Effector CD4-positive, alpha-beta T cell (primary cell): ENCODE measurements around the gene ZCCHC17.
"Not testable (repeated sequence)": the region's sequence is repeated elsewhere in the genome, so short reads cannot be mapped to it uniquely, and the experiment has no call there.

Experiments
- DNase-seq: peaks from one replicate; pipeline ENCODE4 v3.0.0-alpha.2; 2020

Gene ZCCHC17

DNA sequence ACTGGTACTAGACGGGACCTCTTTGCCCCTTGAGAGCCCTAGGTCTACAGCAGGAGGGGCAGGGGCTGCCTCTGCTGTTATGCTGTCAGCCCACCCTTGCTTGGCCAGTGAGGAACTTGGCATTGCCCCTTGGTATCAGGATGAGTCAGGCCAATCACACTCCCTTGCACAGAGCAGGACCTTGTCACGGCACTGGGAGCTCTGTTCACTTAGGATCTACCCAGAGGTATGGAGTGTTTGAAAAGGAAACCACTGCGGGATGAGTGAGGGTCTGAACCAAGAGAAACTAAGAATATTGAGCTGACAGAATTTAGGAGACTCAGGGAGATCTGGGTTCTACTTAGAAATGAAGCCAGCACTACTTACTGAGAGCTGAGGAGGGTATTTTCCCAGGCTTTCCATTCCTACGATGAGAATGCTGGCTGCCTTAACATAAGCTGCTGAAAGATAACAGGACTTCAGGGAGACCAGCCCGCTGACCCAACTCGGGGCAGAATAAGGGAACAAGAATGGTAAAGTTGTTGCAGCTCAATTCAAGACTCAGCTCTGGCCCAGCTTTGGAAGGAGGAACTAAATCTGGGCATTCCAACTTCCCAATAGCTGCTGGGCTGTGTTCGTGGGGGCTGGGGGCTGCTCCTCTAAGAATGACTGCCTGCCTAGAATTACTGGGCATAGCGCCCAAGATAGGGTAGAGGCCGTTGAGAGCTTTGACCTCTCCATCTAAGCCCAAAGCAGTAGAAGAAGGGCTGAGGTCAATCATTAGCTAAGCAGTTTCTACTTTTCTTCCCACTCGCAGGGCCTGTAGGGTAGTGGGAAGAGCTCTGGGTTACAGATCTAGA, 74.5 kb downstream of the ZCCHC17 start:
- DNase-seq: no peak

DNA sequence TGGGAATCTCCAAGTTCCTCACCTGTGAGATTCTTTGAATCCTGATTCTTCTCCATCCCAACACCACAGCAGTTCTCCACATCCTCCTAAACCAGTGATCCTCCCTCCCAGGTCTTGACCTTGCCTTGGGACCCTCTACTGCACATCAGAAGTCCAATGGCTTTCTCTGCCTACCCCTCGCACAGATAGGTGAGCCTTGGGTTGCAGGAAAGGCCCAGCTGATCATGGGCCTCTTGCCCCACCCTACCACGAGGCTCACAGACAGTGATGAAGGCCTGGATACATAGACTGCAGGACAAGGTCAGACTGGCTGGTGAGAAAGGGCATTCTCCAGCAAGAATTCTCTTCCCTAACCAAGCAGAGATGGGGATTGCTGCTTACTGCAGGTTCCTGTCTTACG, 75.2 kb downstream of the ZCCHC17 start:
- no peak for DNase-seq

DNA sequence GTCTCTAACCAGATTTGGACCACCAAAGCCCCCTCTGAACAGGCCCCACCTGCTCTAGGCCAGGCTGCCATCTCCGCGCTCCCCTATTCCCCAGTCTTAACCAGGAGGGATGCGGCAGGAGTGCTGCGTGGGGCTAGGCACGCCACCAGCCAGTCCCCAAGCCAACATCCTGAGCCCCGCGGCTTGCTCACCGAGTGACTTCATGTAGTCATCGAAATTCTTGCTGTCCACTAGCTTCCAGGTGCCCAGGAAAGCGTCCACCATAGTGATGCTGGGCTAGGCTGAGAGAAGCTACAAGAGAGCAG, 75.9 kb downstream of the ZCCHC17 start:
- DNase-seq: no peak

DNA sequence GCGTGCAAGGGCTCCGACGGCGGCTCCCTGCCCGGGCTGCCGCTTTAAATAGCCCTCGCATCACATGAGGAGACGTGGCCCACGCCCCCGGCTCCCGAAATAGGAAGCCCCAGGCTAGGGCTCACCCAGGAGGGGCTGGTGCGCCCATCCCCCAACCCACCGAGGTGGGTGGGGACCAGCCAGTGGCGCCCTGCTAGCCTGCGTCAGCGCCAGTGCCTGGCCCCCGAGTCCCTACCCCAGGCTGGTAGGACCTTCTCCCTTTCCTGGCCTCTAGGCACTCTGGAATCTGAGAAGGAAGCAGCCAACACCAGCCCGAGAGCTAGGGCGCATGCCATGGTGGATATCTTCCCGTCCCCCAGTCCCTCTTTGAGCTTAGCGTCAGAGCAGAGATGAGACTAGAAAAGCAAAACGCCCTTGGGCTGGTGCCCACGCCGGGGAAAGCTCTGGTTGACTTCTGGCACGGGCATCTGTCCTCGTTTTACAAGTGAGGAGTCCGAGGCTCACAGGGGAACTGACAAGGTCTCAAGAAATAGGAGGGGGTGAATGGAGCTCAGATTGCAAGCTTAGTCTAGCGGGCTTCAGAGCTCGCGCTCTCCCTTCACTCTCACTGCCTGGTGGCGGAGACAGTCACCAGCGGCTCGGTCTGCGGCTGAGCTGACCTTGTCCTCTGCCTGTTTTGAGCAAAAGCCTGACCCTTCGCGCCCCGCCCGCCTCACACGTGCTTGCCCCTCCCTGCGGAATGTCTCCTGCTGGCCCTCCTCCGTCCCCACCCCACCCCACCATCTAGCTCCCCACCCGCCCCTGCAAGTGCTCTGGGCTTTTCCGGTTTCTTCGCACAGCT, 76.4 kb downstream of the ZCCHC17 start, which contains the start of gene FABP3:
FABP3 (minus strand) TSS at position 21 of the 841 bp plus-strand sequence. CDS start 62 bp downstream, outside the sequence.
- DNase-seq: no peak

DNA sequence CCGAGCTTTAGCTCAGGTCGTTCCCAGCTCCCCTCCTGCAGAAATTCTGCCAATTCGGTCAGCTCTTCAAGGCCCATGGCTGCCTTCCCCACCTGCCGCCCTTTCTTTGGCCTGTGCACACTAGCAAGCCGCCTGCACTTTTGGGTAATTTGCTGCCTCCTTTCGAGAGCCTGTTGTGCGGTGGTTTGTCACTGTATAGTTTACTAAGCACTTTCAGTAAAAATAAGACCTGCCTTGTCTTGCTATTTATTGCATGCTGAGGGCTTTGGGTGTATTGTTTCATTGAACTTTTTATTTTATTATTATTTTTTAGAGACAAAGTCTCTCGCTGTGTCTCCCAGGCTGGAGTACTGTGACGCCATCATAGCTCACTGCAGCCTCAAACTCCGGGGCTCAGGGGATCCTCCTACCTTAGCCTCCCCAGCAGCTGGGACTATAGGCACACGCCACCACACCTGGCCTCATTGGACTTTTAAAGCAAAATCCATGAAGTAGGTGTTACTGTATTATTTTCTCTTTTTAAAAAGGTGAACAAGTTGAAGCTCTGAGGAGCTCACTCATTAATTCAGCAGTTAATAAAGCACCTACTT, 77.2 kb downstream of the ZCCHC17 start:
- no peak for DNase-seq

DNA sequence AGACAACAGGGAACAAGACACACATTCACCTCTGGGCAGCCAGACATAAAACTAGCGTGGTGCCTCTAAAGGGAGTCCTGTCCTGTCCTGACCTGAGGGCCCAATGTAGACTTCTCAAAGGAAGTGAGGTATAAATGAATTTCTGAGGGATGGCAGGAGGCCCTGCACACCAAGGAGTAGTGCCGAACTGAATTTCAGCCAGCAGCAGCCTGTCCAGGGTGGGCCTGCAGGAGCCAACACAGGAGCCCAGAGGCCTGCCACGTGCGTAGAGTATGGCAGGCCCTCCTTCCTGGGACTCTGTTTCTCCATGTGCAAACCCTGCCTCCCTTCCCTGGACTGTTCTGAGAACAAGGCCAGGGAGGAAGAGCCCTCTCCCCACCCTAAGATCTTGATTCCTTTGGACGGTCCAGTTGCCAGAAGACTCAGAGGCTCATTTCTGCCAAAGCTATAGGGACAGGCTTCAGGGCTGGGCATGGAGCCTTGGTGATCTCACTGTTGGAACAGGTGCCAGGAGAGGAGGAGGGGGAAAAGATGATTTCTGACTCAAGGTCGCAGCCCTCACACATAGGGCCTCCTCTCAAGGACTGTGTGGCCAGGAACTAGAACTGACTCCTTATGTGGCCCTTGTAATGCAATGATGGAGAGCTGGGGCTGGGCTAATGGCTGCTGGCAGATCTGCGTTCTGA, 77.8 kb downstream of the ZCCHC17 start:
- no peak for DNase-seq

DNA sequence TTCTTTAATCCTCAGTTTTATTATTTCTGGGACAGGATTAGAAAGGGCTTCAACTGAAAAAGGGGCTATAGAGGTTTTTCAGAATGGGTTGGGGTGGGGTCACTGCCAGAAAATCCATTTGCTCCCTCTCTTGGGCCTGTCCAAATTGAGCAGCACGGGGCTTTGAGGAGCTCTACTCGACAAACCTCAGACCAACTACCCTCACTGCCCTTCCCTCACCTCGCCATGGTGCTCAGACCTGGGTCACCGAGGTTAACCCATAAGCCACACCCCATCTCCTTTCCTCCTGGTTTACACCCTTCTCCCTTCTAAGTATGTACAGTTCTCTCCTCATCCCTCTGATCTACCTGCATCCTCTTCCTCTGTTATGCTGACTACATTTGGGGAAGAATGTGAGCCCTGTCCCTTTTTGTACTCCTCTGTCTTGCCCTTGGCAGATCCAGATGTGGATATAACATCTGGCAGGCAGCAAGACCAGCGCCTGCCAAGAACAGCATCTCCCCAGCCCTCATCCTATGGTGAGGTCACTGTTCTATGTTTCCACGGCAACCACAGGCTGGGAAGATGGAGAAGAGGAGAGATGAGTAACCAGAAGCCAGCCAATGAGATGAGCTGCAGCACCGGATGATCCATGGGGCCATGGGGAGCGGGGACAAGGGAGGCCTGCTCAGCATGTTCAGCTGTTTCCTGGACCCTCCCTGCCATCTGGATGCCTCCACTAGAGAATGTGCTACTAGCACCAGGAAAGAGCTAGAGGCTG, 79.7 kb downstream of the ZCCHC17 start:
- DNase-seq: no peak

DNA sequence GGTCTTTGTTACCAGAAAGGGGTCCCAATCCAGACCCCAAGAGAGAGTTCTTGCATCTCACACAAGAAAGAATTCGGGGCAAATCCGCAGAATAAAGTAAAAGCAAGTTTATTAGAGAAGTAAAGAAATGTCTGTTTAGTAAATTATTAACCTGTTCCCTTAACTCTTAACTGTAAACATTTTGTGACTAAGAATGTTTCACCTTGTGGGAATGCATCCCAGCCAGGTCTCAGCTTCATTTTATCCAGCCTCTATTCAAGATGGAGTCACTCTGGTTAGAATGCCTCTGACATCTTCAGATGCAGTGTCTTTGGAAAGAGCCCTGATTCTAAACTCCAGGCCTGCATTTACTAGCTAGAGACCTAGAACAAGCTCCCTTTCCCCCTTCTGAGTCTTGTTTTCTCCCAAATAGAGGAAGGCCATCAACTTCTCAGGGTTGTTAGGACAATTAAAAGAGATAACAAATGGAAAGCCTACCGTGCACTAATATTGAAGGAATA, 80.6 kb downstream of the ZCCHC17 start:
- DNase-seq: no peak

DNA sequence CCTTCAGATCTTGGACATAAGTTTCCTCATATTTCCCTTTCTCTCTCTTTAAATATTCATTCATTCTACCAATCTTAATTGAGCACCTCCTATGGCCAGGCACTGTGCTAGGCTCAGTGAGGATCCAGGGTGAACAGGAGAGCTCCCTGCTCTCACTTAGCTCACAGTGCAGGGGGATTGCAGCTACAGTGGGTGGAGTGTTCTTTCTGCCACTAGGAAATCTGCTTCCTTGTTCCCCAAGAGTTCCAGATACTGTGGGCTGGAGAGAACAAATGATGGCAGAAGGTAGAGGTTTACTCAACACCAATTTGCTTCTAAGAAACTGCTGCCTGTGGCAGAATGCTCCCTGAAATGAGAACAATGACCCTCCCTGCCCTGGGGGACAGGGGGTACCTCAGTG, 81.2 kb downstream of the ZCCHC17 start:
- DNase-seq: no peak

DNA sequence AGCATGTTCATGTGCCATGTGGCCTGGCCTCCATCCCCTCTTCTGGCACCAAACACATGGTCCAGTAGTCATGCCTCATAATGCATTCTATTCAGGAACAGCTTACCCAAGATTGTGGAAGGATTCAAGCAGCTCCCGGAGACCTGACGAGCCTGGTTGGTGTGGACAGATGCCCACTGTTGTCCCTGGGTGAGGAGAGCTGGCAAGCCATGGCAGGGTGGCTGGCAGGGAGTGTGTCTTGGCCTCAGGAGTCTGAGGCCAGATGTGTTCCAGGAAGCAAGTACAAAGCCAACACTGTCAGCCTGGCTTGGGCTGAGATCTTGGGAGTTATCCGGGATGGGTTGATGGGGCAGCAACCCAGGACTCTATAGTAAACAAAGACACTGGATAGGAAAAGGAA, 83.3 kb downstream of the ZCCHC17 start:
- DNase-seq: no peak

DNA sequence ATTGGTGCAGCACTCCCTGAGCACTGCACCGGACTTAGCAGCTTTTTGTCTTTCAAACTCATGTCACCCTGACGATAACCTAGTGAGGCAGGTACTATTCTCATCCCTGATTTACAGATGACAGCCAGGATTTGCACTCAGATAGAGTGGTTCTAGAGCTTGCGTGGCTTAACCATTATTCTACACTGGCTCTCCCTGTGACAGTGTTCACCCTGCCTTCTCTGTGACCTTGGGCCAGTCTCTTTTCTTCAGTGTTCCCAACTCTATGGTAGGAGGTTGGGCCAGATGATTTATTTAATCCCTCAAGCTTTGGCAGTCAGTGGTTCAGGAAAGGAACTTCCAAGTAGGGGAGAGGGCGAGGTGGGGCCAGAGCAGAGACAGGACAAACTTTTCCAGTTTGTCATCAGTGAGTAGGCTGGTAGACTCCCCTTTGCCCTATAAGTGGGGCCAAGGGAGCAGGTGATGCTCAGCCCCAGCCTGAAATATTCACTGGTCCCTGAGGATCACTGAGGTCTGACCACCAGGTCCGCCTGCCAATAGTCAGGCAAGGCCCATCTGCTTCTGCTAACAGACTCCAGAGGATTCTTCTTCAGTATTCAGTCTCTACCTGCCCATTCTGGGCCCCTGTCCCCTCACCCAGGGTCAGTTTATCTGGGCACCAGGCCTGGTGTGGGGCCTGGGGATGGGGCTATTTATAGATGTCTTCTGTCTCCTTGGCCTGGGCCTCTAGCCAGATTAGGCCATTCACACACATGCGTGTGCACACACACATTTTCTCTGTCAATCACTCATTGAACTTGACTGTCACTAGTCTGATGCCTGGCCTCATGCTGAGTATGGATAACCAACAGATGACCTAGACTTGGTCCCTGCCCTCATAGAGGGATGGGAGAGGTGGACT, 84.8 kb downstream of the ZCCHC17 start:
- DNase-seq: no peak

DNA sequence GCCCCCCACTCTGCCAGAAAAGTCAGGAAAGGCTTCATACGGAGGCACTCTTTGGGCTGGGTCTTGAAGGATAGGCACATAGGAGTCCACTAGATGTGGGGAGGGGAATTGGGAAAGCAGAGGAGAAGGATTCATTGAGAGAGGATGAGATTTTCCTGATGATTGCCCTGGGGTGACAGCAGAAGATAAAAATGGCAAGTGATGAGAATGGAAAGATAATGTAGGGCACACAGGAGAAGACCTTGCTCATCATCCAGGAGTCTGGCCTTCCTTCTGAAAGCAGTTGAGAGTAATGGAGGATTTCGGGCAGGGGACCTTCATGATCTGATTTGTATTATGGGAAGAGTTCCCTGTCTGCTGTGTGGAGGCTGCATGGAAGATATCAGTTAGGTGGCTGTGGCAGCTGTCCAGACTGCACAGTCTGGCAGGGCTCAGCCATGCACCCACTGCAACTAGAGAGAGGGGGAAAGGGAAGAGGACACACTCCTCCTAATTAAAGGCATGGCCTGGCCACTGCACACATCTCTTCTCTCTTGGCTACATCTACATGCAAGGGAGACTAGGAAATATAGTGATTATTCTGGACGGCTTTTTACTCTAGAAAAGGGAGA, 85.7 kb downstream of the ZCCHC17 start:
- no peak for DNase-seq

DNA sequence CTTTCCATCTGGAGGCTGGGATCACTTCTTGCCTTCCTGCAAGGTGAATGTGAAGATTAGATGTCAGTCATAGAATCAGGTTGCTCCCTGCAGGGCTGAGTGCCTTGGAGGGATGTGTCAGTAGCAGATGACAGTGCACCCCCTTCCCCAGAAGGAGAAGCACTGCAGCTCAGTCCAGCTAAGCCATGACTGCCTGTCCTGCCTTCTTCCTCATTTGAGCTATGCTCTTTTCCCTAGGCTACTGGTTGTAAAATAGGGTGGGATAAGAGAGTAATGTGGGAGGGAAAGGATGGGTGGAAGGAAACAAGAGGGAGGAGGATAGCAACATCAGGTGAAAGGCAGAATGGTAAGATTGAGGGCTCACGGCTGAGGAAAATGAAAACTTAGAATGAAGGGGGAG, 87.1 kb downstream of the ZCCHC17 start:
- DNase-seq: no peak

DNA sequence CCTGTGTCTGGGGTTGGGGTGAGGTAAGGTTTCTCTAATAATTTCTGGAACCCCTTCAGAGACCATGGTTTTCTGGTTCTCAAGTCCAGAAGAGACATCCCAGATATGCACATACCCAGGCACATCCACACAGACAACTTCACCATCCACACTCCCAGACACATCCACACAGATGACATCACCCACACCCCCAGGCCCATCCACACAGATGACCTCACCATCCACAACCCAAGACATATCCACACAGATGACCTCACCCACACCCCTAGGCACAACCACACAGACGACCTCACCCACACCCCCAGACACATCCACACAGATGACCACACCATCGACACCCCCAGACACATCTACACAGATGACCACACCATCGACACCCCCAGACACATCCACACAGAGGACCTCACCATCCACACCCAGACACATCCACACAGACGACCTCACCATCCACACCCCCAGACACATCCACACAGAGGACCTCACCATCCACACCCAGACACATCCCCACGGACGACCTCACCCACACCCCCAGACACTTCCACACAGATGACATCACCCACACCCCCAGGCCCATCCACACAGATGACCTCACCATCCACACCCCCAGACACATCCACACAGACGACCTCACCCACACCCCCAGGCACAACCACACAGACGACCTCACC, 89.9 kb downstream of the ZCCHC17 start:
- not testable (repeated sequence) for DNase-seq

DNA sequence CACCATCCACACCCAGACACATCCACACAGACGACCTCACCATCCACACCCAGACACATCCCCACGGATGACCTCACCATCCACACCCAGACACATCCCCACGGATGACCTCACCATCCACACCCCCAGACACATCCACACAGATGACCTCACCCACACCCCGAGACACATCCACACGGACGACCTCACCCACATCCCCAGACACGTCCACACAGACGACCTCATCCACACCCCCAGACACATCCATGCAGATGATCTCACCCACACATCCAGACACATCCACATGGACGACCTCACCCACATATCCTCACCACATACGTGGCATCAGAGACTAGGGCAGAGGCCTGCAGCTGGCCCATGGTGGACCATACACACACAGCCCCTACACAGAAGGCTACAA, 90.8 kb downstream of the ZCCHC17 start:
- DNase-seq: no peak

DNA sequence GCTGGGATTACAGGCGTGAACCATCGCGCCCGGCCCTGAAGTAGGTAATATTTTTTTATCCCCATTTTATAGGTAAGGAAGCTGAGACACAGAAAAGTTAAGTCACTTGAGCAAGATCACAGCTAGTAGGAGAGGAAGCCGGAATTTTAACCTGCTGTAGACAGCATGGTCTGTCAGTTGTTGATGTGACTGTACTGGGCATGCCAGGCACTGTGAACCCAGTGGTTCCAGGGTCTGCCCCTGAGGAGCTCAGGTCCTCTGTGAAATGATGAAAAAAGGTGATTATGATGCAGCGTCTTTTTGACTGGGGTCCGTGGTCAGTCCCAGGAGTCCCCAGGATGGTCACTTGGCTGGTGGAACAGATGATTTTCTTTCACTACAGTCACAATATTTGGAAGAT, 92.8 kb downstream of the ZCCHC17 start:
- no peak for DNase-seq

DNA sequence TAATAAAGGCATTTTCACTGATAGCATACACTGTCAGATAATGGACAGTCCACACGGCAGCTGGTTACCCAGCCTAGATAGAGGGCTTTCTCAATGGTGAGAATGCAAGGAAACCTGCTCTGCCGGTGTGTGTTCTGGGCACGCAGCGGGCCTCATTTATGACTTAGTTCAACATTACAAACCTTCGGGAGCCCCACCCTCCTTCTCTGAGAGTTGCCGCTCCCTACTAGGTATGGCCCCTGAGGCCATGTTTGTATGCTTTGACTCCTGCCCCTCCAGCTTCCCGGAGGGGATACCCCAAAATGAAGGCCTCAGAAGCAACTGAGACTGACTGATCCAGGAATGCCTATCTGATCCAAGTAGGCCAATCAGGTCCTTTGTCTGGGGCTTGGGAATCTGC, 93.2 kb downstream of the ZCCHC17 start:
- DNase-seq: no peak

DNA sequence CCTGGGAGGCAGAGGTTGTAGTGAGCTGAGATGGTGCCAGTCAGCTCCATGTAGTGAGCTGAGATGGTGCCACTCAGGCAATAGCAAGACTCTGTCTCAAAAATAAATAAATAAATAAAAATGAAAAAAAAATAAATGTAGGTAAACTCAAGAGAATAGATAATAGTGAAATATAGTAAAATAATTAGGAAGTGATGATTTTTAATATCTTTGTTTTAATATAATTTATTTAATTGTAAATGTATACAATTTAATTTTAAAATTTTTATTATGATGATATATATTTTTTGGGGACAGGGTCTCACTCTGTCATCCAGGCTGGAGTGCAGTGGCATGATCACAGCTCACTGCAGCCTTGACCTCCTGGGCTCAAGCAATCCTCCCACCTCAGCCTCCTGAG, 96.6 kb downstream of the ZCCHC17 start:
- DNase-seq: no peak

DNA sequence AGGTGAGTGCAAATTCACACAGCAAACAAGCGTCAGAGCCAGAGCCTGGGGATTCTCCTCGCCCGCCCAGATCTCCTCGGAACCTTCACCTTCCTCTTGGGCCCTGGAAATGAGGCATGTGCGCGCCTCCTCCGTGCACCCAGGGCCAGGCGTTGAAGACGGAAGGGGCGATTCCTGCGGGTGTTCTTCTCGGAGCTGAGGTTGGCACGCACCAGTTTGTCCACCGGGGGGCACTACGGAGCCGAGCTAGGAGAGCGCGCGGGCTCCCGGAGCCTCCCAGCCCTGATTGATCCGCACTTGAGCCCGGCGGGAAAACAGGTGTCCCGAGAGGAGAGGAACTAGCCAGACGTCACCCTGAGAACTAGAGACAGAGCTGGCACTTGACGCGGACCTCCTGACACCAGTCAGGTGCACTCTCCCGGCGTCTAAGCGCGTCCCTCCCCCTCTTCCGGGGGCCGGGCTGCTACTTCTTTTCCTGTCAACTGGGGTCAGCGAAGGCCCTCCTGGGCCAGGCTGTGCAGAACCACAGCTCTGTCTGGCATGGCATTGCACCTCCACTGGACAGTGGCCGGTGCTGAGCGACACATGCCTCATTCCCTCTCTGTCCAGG, 97.9 kb downstream of the ZCCHC17 start:
- DNase-seq: peak; percentile 68
